ENCODE data around the gene RGS10.

Gene RGS10

DNA sequence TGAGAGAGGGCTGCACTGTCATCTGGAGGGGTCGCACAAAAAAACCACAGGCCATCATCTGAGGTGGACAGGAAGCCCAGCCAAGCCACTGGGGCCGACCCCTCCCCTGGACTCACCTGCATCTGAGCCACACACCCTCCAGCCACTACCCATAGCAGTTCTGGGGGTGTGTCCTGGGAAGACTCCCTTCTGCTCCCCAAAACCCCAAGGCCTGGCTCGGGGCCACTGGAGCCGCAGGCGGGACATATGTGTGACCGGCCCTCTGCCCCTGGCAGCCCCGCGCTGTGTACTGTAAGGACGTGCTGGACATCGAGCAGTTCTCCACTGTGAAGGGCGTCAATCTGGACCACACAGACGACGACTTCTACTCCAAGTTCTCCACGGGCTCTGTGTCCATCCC, 90.1 kb downstream of the RGS10 start:
- H3K4me3 ChIP-seq (ENCODE audit: low read depth, low read length), result no peak overlapping the region

DNA sequence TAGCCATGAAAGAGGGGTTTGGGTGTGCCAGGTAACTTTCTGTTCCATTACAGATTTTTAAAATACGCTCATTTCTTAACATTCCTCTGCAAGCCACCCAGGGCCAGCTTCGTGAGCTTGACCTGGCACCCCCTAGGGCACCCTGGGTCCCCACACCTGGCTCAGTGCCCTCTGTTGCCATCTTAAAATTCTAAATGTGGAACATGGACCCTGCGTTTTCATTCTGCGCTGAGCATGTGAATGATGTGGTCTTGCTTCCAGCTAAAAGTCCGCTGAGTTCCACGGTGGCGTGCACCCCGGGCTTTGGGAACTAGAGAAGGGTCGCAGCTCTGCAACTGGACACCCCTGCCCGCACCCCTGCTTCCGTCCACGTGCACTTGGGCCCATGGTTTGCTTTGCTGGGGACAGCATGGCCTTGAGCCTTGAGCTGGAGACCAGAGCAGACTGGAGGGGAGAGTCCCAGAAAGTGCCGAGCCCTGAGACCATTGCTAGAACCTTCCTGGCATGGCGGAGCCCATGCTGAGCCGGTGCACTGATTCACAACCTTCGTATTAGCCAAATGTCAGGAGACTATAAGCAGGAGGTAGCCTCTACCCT, 91.1 kb downstream of the RGS10 start:
- no peak overlapping the region for H3K4me3 ChIP-seq (ENCODE audit: low read depth, low read length)

DNA sequence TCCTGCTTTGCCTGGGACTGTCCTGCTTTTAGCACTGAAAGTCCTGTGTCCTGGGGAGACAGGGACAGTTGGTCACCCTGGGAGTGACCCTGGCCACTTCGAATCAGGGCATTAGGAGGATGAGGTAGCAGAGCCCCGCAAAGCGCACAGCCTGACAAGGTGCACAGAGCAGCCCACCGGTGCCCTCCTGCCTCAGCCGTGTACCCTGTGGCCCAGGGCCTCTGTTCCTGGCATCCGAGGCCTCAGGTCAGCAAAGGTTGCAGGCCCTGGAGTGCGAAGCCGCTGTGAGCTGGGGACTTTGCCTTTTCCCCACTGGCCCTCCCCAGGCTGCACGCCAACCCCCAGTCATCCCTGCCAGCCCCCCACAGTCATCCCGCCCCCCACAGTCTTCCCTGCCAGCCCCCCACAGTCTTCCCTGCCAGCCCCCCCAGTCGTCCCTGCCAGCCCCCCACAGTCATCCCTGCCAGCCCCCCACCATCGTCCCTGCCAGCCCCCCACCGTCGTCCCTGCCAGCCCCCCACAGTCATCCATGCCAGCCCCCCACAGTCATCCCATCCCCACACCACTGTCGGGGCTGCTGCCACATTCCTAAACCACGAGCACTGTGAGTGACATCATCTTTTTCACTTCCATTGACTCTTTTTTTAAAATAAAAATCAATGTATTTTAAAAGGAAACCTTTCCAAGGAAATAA, 91.8 kb downstream of the RGS10 start:
- H3K4me3 ChIP-seq (ENCODE audit: low read depth, low read length), result no peak overlapping the region
